GM12864 (cell line): Measurements from ENCODE around the gene CYP2W1.

Experiments
- DNase-seq: peaks from one replicate; pipeline ENCODE4 v3.0.0-alpha.2; 2011; ENCODE audit warnings: low read depth
- H3K4me3 ChIP-seq: 2 replicates; pipeline ENCODE4 v1.5.1; 2011; ENCODE audit warnings: mild to moderate bottlenecking, low read depth, low read length, control low read depth
- CTCF ChIP-seq: IDR thresholded peaks from 2 replicates; pipeline ENCODE4 v1.5.1; 2011; ENCODE audit warnings: low read depth, mild to moderate bottlenecking, moderate library complexity, low read length, control low read depth, inconsistent platforms; ENCODE audit errors: missing control alignments

Gene CYP2W1

GRCh38 chr7:946256-946996, 36.6 kb upstream of the CYP2W1 start:
- DNase-seq: no peak
- TF ChIP-seq CTCF: no peak
- no peak overlapping the region for H3K4me3 ChIP-seq

GRCh38 chr7:947391-948210, 35.4 kb upstream of the CYP2W1 start:
- DNase-seq: no peak
- no peak overlapping the region for H3K4me3 ChIP-seq
- no peak for TF ChIP-seq CTCF

- no peak for DNase-seq
- no peak for TF ChIP-seq CTCF
- no peak overlapping the region for H3K4me3 ChIP-seq
Observed at GRCh38 chr7:949021-949934, 33.7 kb upstream of the CYP2W1 start.

- H3K4me3 ChIP-seq: no peak overlapping the region
- no peak for TF ChIP-seq CTCF
- DNase-seq: no peak
Observed at GRCh38 chr7:951881-952547, 31.0 kb upstream of the CYP2W1 start.

GRCh38 chr7:952548-953441, 30.2 kb upstream of the CYP2W1 start:
- peak overlapping the region; percentile 72 for H3K4me3 ChIP-seq
- no peak for DNase-seq

More at GRCh38 chr7:952548-953441, 30.2 kb upstream of the CYP2W1 start:
- no peak for TF ChIP-seq CTCF
